PFSK-1 (cell line): ENCODE results near the gene ZNF318.

ENCODE experiments used
- FOXP2 ChIP-seq: optimal IDR thresholded peaks from 2 replicates; pipeline ENCODE3; 2011; ENCODE audit warnings: borderline replicate concordance, control low read depth, inconsistent platforms; ENCODE audit not compliant: insufficient read depth; ENCODE audit errors: extremely low read length, extremely low read depth
- POLR2AphosphoS5 ChIP-seq: IDR thresholded peaks from 2 replicates; pipeline ENCODE4 v1.6.1; 2012; ENCODE audit warnings: low read depth, mild to moderate bottlenecking, control low read depth, low read length, moderate library complexity
- SIN3A ChIP-seq: IDR thresholded peaks from 2 replicates; pipeline ENCODE4 v1.6.1; 2012; ENCODE audit warnings: mild to moderate bottlenecking, low read length, moderate library complexity, borderline replicate concordance; ENCODE audit not compliant: insufficient read depth
- TAF1 ChIP-seq: IDR thresholded peaks from 2 replicates; pipeline ENCODE4 v1.6.1; 2012; ENCODE audit warnings: low read length, control low read depth, borderline replicate concordance; ENCODE audit not compliant: insufficient read depth
- TF ChIP-seq, protein P1 (sequence below), 2 experiments: IDR thresholded peaks; 2 replicates each; pipeline versions ENCODE4 v1.6.1 to v1.8.0; 2011 to 2012; ENCODE audit warnings: low read depth in 2 of 2, low read length in 2 of 2, control low read depth in 1 of 2, inconsistent platforms in 1 of 2, mild to moderate bottlenecking in 1 of 2, moderate library complexity in 1 of 2; ENCODE audit not compliant: insufficient read depth in 1 of 2

ZNF318 gene

DNA sequence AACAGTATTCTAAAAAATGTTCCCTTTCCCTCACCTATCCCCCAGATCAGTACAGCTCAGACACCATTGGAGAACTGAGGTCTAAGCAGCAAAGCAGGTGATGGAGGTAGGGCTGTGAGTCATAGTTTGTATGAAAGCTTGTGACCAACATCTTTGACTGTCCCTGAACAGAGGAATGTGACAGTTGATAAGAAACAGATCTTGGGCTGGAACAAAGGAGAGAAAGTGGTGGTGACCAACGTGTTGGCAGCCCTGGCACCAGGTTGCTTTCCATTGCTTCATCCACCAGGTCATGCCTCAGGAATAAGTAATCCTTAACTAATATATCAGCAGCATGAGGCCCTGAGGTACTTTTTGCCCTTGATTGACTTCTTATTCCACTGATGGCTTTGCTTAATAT is 40.9 kb downstream of the ZNF318 start:
- TF ChIP-seq TAF1 (no peak), SIN3A (no peak), POLR2AphosphoS5 (no peak), FOXP2 (no peak)
- TF ChIP-seq, protein P1, sequence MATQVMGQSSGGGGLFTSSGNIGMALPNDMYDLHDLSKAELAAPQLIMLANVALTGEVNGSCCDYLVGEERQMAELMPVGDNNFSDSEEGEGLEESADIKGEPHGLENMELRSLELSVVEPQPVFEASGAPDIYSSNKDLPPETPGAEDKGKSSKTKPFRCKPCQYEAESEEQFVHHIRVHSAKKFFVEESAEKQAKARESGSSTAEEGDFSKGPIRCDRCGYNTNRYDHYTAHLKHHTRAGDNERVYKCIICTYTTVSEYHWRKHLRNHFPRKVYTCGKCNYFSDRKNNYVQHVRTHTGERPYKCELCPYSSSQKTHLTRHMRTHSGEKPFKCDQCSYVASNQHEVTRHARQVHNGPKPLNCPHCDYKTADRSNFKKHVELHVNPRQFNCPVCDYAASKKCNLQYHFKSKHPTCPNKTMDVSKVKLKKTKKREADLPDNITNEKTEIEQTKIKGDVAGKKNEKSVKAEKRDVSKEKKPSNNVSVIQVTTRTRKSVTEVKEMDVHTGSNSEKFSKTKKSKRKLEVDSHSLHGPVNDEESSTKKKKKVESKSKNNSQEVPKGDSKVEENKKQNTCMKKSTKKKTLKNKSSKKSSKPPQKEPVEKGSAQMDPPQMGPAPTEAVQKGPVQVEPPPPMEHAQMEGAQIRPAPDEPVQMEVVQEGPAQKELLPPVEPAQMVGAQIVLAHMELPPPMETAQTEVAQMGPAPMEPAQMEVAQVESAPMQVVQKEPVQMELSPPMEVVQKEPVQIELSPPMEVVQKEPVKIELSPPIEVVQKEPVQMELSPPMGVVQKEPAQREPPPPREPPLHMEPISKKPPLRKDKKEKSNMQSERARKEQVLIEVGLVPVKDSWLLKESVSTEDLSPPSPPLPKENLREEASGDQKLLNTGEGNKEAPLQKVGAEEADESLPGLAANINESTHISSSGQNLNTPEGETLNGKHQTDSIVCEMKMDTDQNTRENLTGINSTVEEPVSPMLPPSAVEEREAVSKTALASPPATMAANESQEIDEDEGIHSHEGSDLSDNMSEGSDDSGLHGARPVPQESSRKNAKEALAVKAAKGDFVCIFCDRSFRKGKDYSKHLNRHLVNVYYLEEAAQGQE (IDR thresholded peaks at IDR 0.05; ENCODE audit: insufficient read depth in 1 of 2, low read depth in 2 of 2, low read length in 2 of 2) = no peak

GRCh38 chr6:43325876-43326275 is 43.6 kb downstream of the ZNF318 start:
- no peak for TF ChIP-seq POLR2AphosphoS5
- TF ChIP-seq TAF1 = no peak
- TF ChIP-seq, protein P1 (IDR thresholded peaks at IDR 0.05; ENCODE audit: insufficient read depth in 1 of 2, low read depth in 2 of 2, low read length in 2 of 2) = no peak
- TF ChIP-seq SIN3A = no peak
- no peak for TF ChIP-seq FOXP2

- TF ChIP-seq, protein P1 (IDR thresholded peaks at IDR 0.05; ENCODE audit: insufficient read depth in 1 of 2, low read depth in 2 of 2, low read length in 2 of 2) = no peak
- TF ChIP-seq TAF1 (no peak), POLR2AphosphoS5 (no peak), FOXP2 (no peak), SIN3A (no peak)
These were observed 51.4 kb downstream of the ZNF318 start for GRCh38 chr6:43318011-43318410.

- TF ChIP-seq, protein P1 (IDR thresholded peaks at IDR 0.05; ENCODE audit: insufficient read depth in 1 of 2, low read depth in 2 of 2, low read length in 2 of 2) = no peak
These were observed 55.6 kb downstream of the ZNF318 start for GRCh38 chr6:43313813-43314212.

DNA sequence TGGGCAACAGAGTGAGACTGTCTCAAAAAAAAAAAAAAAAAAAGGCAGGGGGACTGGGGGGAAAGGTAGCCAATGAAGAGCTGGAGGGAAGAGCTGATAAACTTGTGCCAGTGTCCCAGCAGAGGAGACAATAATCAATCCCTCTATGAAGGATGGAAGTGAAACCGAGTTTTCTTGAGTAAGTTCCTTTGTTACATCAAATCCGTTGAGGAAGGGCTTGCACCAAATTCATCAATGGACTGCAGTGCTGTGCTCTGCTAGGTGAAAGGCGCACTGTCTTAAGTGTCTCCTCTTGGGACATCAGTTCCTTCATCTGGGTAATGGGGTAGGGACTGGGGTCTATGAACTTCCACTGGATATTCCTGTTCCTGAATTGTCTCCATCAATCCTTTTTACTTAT is 57.8 kb downstream of the ZNF318 start:
- TF ChIP-seq SIN3A (no peak), POLR2AphosphoS5 (no peak), TAF1 (no peak), FOXP2 (no peak)
- TF ChIP-seq, protein P1 (IDR thresholded peaks at IDR 0.05; ENCODE audit: insufficient read depth in 1 of 2, low read depth in 2 of 2, low read length in 2 of 2) = no peak
